WTC11 (cell line): ENCODE data around the gene NFKBIE. TPM values are rescaled to one million over a fixed set of nuclear protein-coding genes. Genes with fewer than 3 reads are reported as not detected.

Experiments
- ATAC-seq: fragments of 200-7000 bp; cut with Tn5 transposase; 2 replicates; pipeline ENCODE4 v1.10.0; 2021; ENCODE audit warnings: mild to moderate bottlenecking, moderate library complexity
- CTCF ChIA-PET: fragments of 300-600 bp; sonication (Branson Sonifier 250); formaldehyde crosslinking; loops from one replicate; lab custom pipeline; 2021; ENCODE audit warnings: antibody characterized with exemption; lab: Charles Lee
- POLR2A ChIA-PET: fragments of 350-600 bp; sonication (Branson Sonifier 250); formaldehyde crosslinking; loops from one replicate; lab custom pipeline; 2021; ENCODE audit warnings: antibody characterized with exemption; lab: Charles Lee
- DNase-seq: peaks from one replicate; pipeline ENCODE4 v3.0.0; 2021; ENCODE audit warnings: low spot score
- H3K27ac Mint-ChIP-seq: 2 replicates; pipeline ENCODE4 v1.8.0; 2021; ENCODE audit warnings: mixed read lengths
- H3K27me3 Mint-ChIP-seq: 2 replicates; pipeline ENCODE4 v1.8.0; 2021; ENCODE audit warnings: low read depth, mild to moderate bottlenecking, moderate library complexity, mixed read lengths
- H3K36me3 Mint-ChIP-seq: 2 replicates; pipeline ENCODE4 v1.8.0; 2021; ENCODE audit warnings: mixed read lengths
- H3K4me1 Mint-ChIP-seq: 2 replicates; pipeline ENCODE4 v1.8.0; 2022; ENCODE audit warnings: mixed read lengths
- H3K4me3 Mint-ChIP-seq: 2 replicates; pipeline ENCODE4 v1.8.0; 2021; ENCODE audit warnings: mild to moderate bottlenecking, moderate library complexity, mixed read lengths
- H3K9me3 Mint-ChIP-seq: 2 replicates; pipeline ENCODE4 v1.8.0; 2021; ENCODE audit warnings: mixed read lengths
- ARID4B ChIP-seq: sonication (generic); formaldehyde crosslinking; IDR thresholded peaks from 2 replicates; pipeline ENCODE4 v1.8.0; 2023; ENCODE audit warnings: missing genetic modification reagents, mild to moderate bottlenecking, borderline replicate concordance
- ATF6 ChIP-seq: sonication (generic); formaldehyde crosslinking; IDR thresholded peaks from 2 replicates; pipeline ENCODE4 v1.8.1; 2023; ENCODE audit warnings: mild to moderate bottlenecking, missing genetic modification reagents
- CREB1 ChIP-seq: sonication (generic); formaldehyde crosslinking; IDR thresholded peaks from 2 replicates; pipeline ENCODE4 v1.8.0; 2023; ENCODE audit warnings: mild to moderate bottlenecking, missing genetic modification reagents
- CREM ChIP-seq: sonication (generic); formaldehyde crosslinking; IDR thresholded peaks from 2 replicates; pipeline ENCODE4 v1.8.1; 2022; ENCODE audit warnings: mild to moderate bottlenecking, missing genetic modification reagents, moderate library complexity
- GTF2I ChIP-seq: fragments of 250-450 bp; sonication (Bioruptor Pico); conservative IDR thresholded peaks from 2 replicates; pipeline ENCODE4 v1.4.0; 2021; ENCODE audit warnings: mild to moderate bottlenecking
- NFYB ChIP-seq: sonication (generic); formaldehyde crosslinking; conservative IDR thresholded peaks from 2 replicates; pipeline ENCODE4 v1.8.0; 2022; ENCODE audit warnings: low read depth, missing genetic modification reagents
- NR1H2 ChIP-seq: sonication (generic); formaldehyde crosslinking; IDR thresholded peaks from 2 replicates; pipeline ENCODE4 v1.9.0; 2021; ENCODE audit warnings: mild to moderate bottlenecking, moderate library complexity, missing genetic modification reagents
- PRRX2 ChIP-seq: fragments of 250-450 bp; sonication (Bioruptor Pico); IDR thresholded peaks from 2 replicates; pipeline ENCODE4 v1.8.0; 2021; ENCODE audit warnings: mild to moderate bottlenecking
- RORB ChIP-seq: fragments of 250-450 bp; sonication (Bioruptor Pico); IDR thresholded peaks from 2 replicates; pipeline ENCODE4 v1.9.0; 2021; ENCODE audit warnings: mild to moderate bottlenecking
- ZNF232 ChIP-seq: sonication (generic); formaldehyde crosslinking; IDR thresholded peaks from 2 replicates; pipeline ENCODE4 v1.8.0; 2022; ENCODE audit warnings: mild to moderate bottlenecking, missing genetic modification reagents
- ZNF425 ChIP-seq: fragments of 250-450 bp; sonication (Bioruptor Pico); conservative IDR thresholded peaks from 2 replicates; pipeline ENCODE4 v1.9.0; 2021; ENCODE audit warnings: mild to moderate bottlenecking
- ZNF671 ChIP-seq: fragments of 250-450 bp; sonication (Bioruptor Pico); IDR thresholded peaks from 2 replicates; pipeline ENCODE4 v1.8.0; 2021; ENCODE audit warnings: mild to moderate bottlenecking
- total RNA-seq: library from RNA; stranded (reverse); gene quantifications from 3 replicates; pipeline ENCODE4 v1.2.3, GENCODE V29; 2021
- TF ChIP-seq, protein P1 (sequence below): sonication (generic); formaldehyde crosslinking; IDR thresholded peaks from 2 replicates; pipeline ENCODE4 v1.8.1; 2022; ENCODE audit warnings: low read depth, mild to moderate bottlenecking, moderate library complexity, missing genetic modification reagents, borderline replicate concordance
- TF ChIP-seq, protein P2 (sequence below): fragments of 250-450 bp; sonication (Bioruptor Pico); IDR thresholded peaks from 2 replicates; pipeline ENCODE4 v1.9.0; 2021; ENCODE audit warnings: mild to moderate bottlenecking, borderline replicate concordance
- TF ChIP-seq, protein P3 (sequence below): fragments of 250-450 bp; sonication (Bioruptor Pico); IDR thresholded peaks from 2 replicates; pipeline ENCODE4 v1.9.0; 2021; ENCODE audit warnings: moderate library complexity, mild to moderate bottlenecking, inconsistent platforms, borderline replicate concordance
- TF ChIP-seq, protein P4 (sequence below): sonication (generic); formaldehyde crosslinking; IDR thresholded peaks from 2 replicates; pipeline ENCODE4 v1.8.1; 2022; ENCODE audit warnings: mild to moderate bottlenecking, moderate library complexity, missing genetic modification reagents

Gene NFKBIE
- total RNA-seq, 1 experiment from 2014 or later: 10.3 TPM

DNA sequence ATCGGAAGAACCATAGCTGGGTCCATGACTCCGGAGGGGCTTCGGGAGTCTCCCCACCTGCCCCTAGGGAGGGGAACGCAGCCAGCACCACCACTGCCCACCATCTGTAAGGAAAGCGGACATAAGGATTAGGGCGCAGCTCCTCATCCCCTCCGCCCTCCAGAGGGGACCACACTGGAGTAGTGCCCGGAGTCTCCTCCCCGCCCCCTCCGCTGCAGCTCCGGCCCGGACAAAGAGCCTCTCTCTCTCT lies 8.7 kb downstream of the NFKBIE start:
- TF ChIP-seq ARID4B (CRISPR knock-in tag) (0 out of 2 replicates have a peak, but pooled peaks have one; percentile 3), ZNF425 (no peak), GTF2I (no peak), ZNF671 (CRISPR knock-in tag) (0 out of 2 replicates have a peak, but pooled peaks have one; percentile 28)
- TF ChIP-seq, protein P1, sequence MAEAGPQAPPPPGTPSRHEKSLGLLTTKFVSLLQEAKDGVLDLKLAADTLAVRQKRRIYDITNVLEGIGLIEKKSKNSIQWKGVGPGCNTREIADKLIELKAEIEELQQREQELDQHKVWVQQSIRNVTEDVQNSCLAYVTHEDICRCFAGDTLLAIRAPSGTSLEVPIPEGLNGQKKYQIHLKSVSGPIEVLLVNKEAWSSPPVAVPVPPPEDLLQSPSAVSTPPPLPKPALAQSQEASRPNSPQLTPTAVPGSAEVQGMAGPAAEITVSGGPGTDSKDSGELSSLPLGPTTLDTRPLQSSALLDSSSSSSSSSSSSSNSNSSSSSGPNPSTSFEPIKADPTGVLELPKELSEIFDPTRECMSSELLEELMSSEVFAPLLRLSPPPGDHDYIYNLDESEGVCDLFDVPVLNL (CRISPR knock-in tag): 0 out of 2 replicates have a peak, but pooled peaks have one; percentile 5
- H3K4me1 Mint-ChIP-seq: peaks cover 30% of the 10 kb centered on the region
- ATAC-seq: no peak
- CTCF ChIA-PET: interaction anchor here (0.6 to 4.4 kb wide), 39 partner anchors 8 to 627 kb away, joined by 3 to 76 read pairs (median 4); partner anchors contain the start of genes AARS2, HSP90AB1, SLC29A1 and TMEM151B
- H3K27ac Mint-ChIP-seq: peak overlapping the region; percentile 87
- DNase-seq: no peak
- H3K4me3 Mint-ChIP-seq: peak overlapping the region; percentile 83
- no peaks in the 10 kb centered on the region for H3K27me3 Mint-ChIP-seq
- POLR2A ChIA-PET: interaction anchor here (0.5 to 3.7 kb wide), 18 partner anchors 10 to 330 kb away, joined by 3 to 83 read pairs (median 4); partner anchors contain the start of genes AARS2, CDC5L, HSP90AB1 and SLC29A1
- peaks cover 41% of the 10 kb centered on the region for H3K36me3 Mint-ChIP-seq
- no peaks in the 10 kb centered on the region for H3K9me3 Mint-ChIP-seq

- ChIA-PET CTCF (interaction anchor here (0.6 to 4.4 kb wide), 40 partner anchors 9 to 627 kb away, joined by 3 to 76 read pairs (median 5); partner anchors contain the start of genes AARS2, HSP90AB1, SLC29A1 and TMEM151B), POLR2A (interaction anchor here (0.5 to 3.7 kb wide), 21 partner anchors 9 to 329 kb away, joined by 3 to 83 read pairs (median 4); partner anchors contain the start of genes AARS2, CDC5L, HSP90AB1 and SLC29A1)
- TF ChIP-seq ZNF232 (CRISPR knock-in tag) (no peak), NFYB (CRISPR knock-in tag) (no peak), NR1H2 (CRISPR knock-in tag) (no peak), CREM (CRISPR knock-in tag) (no peak), CREB1 (CRISPR knock-in tag) (no peak), ATF6 (CRISPR knock-in tag) (no peak), PRRX2 (0 out of 2 replicates have a peak, but pooled peaks have one; percentile 9), RORB (CRISPR knock-in tag) (no peak)
- TF ChIP-seq, protein P2, sequence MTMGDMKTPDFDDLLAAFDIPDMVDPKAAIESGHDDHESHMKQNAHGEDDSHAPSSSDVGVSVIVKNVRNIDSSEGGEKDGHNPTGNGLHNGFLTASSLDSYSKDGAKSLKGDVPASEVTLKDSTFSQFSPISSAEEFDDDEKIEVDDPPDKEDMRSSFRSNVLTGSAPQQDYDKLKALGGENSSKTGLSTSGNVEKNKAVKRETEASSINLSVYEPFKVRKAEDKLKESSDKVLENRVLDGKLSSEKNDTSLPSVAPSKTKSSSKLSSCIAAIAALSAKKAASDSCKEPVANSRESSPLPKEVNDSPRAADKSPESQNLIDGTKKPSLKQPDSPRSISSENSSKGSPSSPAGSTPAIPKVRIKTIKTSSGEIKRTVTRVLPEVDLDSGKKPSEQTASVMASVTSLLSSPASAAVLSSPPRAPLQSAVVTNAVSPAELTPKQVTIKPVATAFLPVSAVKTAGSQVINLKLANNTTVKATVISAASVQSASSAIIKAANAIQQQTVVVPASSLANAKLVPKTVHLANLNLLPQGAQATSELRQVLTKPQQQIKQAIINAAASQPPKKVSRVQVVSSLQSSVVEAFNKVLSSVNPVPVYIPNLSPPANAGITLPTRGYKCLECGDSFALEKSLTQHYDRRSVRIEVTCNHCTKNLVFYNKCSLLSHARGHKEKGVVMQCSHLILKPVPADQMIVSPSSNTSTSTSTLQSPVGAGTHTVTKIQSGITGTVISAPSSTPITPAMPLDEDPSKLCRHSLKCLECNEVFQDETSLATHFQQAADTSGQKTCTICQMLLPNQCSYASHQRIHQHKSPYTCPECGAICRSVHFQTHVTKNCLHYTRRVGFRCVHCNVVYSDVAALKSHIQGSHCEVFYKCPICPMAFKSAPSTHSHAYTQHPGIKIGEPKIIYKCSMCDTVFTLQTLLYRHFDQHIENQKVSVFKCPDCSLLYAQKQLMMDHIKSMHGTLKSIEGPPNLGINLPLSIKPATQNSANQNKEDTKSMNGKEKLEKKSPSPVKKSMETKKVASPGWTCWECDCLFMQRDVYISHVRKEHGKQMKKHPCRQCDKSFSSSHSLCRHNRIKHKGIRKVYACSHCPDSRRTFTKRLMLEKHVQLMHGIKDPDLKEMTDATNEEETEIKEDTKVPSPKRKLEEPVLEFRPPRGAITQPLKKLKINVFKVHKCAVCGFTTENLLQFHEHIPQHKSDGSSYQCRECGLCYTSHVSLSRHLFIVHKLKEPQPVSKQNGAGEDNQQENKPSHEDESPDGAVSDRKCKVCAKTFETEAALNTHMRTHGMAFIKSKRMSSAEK (CRISPR knock-in tag): 0 out of 2 replicates have a peak, but pooled peaks have one; percentile 18
- TF ChIP-seq, protein P3, sequence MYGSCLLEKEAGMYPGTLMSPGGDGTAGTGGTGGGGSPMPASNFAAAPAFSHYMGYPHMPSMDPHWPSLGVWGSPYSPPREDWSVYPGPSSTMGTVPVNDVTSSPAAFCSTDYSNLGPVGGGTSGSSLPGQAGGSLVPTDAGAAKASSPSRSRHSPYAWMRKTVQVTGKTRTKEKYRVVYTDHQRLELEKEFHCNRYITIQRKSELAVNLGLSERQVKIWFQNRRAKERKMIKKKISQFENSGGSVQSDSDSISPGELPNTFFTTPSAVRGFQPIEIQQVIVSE: no peak
- TF ChIP-seq, protein P4, sequence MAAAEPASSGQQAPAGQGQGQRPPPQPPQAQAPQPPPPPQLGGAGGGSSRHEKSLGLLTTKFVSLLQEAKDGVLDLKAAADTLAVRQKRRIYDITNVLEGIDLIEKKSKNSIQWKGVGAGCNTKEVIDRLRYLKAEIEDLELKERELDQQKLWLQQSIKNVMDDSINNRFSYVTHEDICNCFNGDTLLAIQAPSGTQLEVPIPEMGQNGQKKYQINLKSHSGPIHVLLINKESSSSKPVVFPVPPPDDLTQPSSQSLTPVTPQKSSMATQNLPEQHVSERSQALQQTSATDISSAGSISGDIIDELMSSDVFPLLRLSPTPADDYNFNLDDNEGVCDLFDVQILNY: no peak
- ATAC-seq: peak; percentile 1
- Mint-ChIP-seq H3K27ac (peak overlapping the region; percentile 87), H3K4me1 (peaks cover 32% of the 10 kb centered on the region), H3K27me3 (no peaks in the 10 kb centered on the region), H3K9me3 (no peaks in the 10 kb centered on the region), H3K4me3 (peak overlapping the region; percentile 83), H3K36me3 (peaks cover 47% of the 10 kb centered on the region)
- no peak for DNase-seq
These were observed 9.2 kb downstream of the NFKBIE start for GRCh38 chr6:44255871-44256774.
